ENCODE measurements around the gene CD70.
"Not testable (repeated sequence)": the region's sequence is repeated elsewhere in the genome, so short reads cannot be mapped to it uniquely, and the experiment has no call there.

The CD70 gene

GRCh38 chr19:6590827-6591319, at the start of gene CD70:
Gene CD70 (minus strand): TSS chr19:6591150. CDS start chr19:6591002, 148 bp downstream.
- no peak for DNase-seq (ENCODE audit: low read depth)
- TF ChIP-seq CTCF (conservative IDR thresholded peaks at IDR 0.05; ENCODE audit: low read depth, low read length): no peak
- H3K4me3 ChIP-seq (ENCODE audit: low read depth, low read length): no peak within 1 kb of the TSS

- not testable (repeated sequence) for DNase-seq (ENCODE audit: low read depth); H3K4me3 ChIP-seq (ENCODE audit: low read depth, low read length)
Observed at GRCh38 chr19:6640333-6640732, 49.4 kb upstream of the CD70 start.

- DNase-seq (ENCODE audit: low read depth): no peak
- H3K4me3 ChIP-seq (ENCODE audit: low read depth, low read length): no peak overlapping the region
- no peak for TF ChIP-seq CTCF (conservative IDR thresholded peaks at IDR 0.05; ENCODE audit: low read depth, low read length)
Observed at GRCh38 chr19:6639439-6639838, 48.5 kb upstream of the CD70 start.

GRCh38 chr19:6633456-6633813, 42.5 kb upstream of the CD70 start:
- DNase-seq (ENCODE audit: low read depth); H3K4me3 ChIP-seq (ENCODE audit: low read depth, low read length): not testable (repeated sequence)

GRCh38 chr19:6632747-6633455, 42.0 kb upstream of the CD70 start:
- not testable (repeated sequence) for H3K4me3 ChIP-seq (ENCODE audit: low read depth, low read length)
- DNase-seq (ENCODE audit: low read depth): peak; percentile 52
- peak; percentile 60 for TF ChIP-seq CTCF (conservative IDR thresholded peaks at IDR 0.05; ENCODE audit: low read depth, low read length)

GRCh38 chr19:6632002-6632621, 41.2 kb upstream of the CD70 start:
- DNase-seq (ENCODE audit: low read depth): peak; percentile 84
- TF ChIP-seq CTCF (conservative IDR thresholded peaks at IDR 0.05; ENCODE audit: low read depth, low read length): peak; percentile 88
- no peak overlapping the region for H3K4me3 ChIP-seq (ENCODE audit: low read depth, low read length)

- no peak for DNase-seq (ENCODE audit: low read depth)
- no peak overlapping the region for H3K4me3 ChIP-seq (ENCODE audit: low read depth, low read length)
- no peak for TF ChIP-seq CTCF (conservative IDR thresholded peaks at IDR 0.05; ENCODE audit: low read depth, low read length)
Observed at GRCh38 chr19:6626764-6627163, 35.8 kb upstream of the CD70 start.

- DNase-seq (ENCODE audit: low read depth): no peak
- H3K4me3 ChIP-seq (ENCODE audit: low read depth, low read length): no peak overlapping the region
- no peak for TF ChIP-seq CTCF (conservative IDR thresholded peaks at IDR 0.05; ENCODE audit: low read depth, low read length)
Observed at GRCh38 chr19:6617374-6617773, 26.4 kb upstream of the CD70 start.

All from choroid plexus epithelial cell (primary cell).